Neural cell (in vitro differentiated cells): ENCODE data around the gene LRIT1. TPM values are rescaled to one million over a fixed set of nuclear protein-coding genes. Genes with fewer than 3 reads are reported as not detected.

Source experiments
- H2AFZ ChIP-seq: fragments of 200-600, 300-800 bp; sonication (generic), shearing (Covaris generic); 2 replicates; pipeline ENCODE4 v1.6.0; 2014; ENCODE audit warnings: low read depth, mild to moderate bottlenecking, antibody characterized with exemption, low read length, moderate library complexity
- H3F3A ChIP-seq: fragments of 200-600 bp; shearing (Covaris generic); 2 replicates; pipeline ENCODE4 v1.6.1; 2016; ENCODE audit warnings: mild to moderate bottlenecking, moderate library complexity, mixed read lengths, antibody characterized with exemption, low read length; ENCODE audit not compliant: insufficient read depth, poor library complexity, severe bottlenecking
- H3K27ac ChIP-seq: fragments of 200-600, 300-800 bp; sonication (generic), shearing (Covaris generic); 2 replicates; pipeline ENCODE4 v1.5.1; 2014; ENCODE audit warnings: mild to moderate bottlenecking, low read length, moderate library complexity
- H3K27me3 ChIP-seq: fragments of 300-800, 200-600 bp; sonication (generic), shearing (Covaris generic); 2 replicates; pipeline ENCODE4 v1.6.0; 2014; ENCODE audit warnings: mild to moderate bottlenecking, low read depth, low read length, moderate library complexity; ENCODE audit not compliant: insufficient read depth
- H3K36me3 ChIP-seq: fragments of 300-800, 200-600 bp; sonication (generic), shearing (Covaris generic); 2 replicates; pipeline ENCODE4 v1.5.1; 2014; ENCODE audit warnings: mild to moderate bottlenecking, antibody characterized with exemption, low read length, moderate library complexity; ENCODE audit not compliant: insufficient read depth
- H3K4me2 ChIP-seq: fragments of 300-800, 200-600 bp; sonication (generic), shearing (Covaris generic); 2 replicates; pipeline ENCODE4 v1.6.0; 2014; ENCODE audit warnings: mild to moderate bottlenecking, low read length
- H3K4me3 ChIP-seq: fragments of 300-800, 200-600 bp; sonication (generic), shearing (Covaris generic); 2 replicates; pipeline ENCODE4 v1.5.1; 2014; ENCODE audit warnings: mild to moderate bottlenecking, low read length, moderate library complexity
- H3K79me2 ChIP-seq: fragments of 200-600 bp; shearing (Covaris generic); replicated peaks from 2 replicates; pipeline ENCODE4 v1.6.0; 2014; ENCODE audit warnings: mild to moderate bottlenecking, low read length, moderate library complexity; ENCODE audit not compliant: insufficient read depth
- H3K9ac ChIP-seq: fragments of 300-800, 200-600 bp; sonication (generic), shearing (Covaris generic); 2 replicates; pipeline ENCODE4 v1.6.1; 2016; ENCODE audit warnings: mild to moderate bottlenecking, low read length, mixed read lengths
- H3K9me2 ChIP-seq: fragments of 200-600 bp; shearing (Covaris generic); 2 replicates; pipeline ENCODE4 v1.6.1; 2016; ENCODE audit warnings: mild to moderate bottlenecking, low read length, mixed read lengths; ENCODE audit not compliant: insufficient read depth
- H3K9me3 ChIP-seq: fragments of 200-600, 300-800 bp; sonication (generic), shearing (Covaris generic); 2 replicates; pipeline ENCODE4 v1.6.1; 2016; ENCODE audit warnings: mild to moderate bottlenecking, mixed run types, low read length, moderate library complexity, mixed read lengths
- H4K20me1 ChIP-seq: fragments of 200-600 bp; shearing (Covaris generic); 2 replicates; pipeline ENCODE4 v1.6.1; 2016; ENCODE audit warnings: mild to moderate bottlenecking, mixed run types; ENCODE audit not compliant: insufficient read depth
- EP300 ChIP-seq: fragments of 450-650 bp; conservative IDR thresholded peaks from 2 replicates; pipeline ENCODE4 v1.6.1; 2014; ENCODE audit warnings: antibody characterized with exemption, mild to moderate bottlenecking, moderate library complexity; ENCODE audit not compliant: poor library complexity, severe bottlenecking
- EZH2 ChIP-seq: fragments of 200-600, 300-800 bp; shearing (Covaris generic), sonication (generic); IDR thresholded peaks from 2 replicates; pipeline ENCODE4 v1.6.1; 2014; ENCODE audit warnings: antibody characterized with exemption, low read length, borderline replicate concordance, mild to moderate bottlenecking; ENCODE audit not compliant: insufficient read depth, poor library complexity, severe bottlenecking
- MXI1 ChIP-seq: fragments of 450-650 bp; conservative IDR thresholded peaks from 2 replicates; pipeline ENCODE4 v1.6.1; 2014; ENCODE audit warnings: antibody characterized with exemption, mild to moderate bottlenecking; ENCODE audit not compliant: poor library complexity, severe bottlenecking
- POLR2AphosphoS5 ChIP-seq: IDR thresholded peaks from 2 replicates; pipeline ENCODE4 v1.6.1; 2012
- RAD21 ChIP-seq: fragments of 450-650 bp; conservative IDR thresholded peaks from 2 replicates; pipeline ENCODE4 v1.6.1; 2014; ENCODE audit warnings: antibody characterized with exemption, mild to moderate bottlenecking, moderate library complexity
- SMC3 ChIP-seq: fragments of 450-650 bp; conservative IDR thresholded peaks from 2 replicates; pipeline ENCODE4 v1.6.1; 2014; ENCODE audit warnings: antibody characterized with exemption, mild to moderate bottlenecking, moderate library complexity; ENCODE audit not compliant: poor library complexity
- TAF1 ChIP-seq: IDR thresholded peaks from 2 replicates; pipeline ENCODE4 v1.6.1; 2012; ENCODE audit warnings: low read depth
- polyA plus RNA-seq: library from polyadenylated mRNA; depleted of rRNA; stranded (reverse); fragments of >200 nt; gene quantifications from 2 replicates; pipeline ENCODE4 v1.2.3, GENCODE V29; 2014
- TF ChIP-seq, protein P1 (sequence below): fragments of 450-650 bp; IDR thresholded peaks from 2 replicates; pipeline ENCODE4 v1.5.1; 2014; ENCODE audit warnings: antibody characterized with exemption, mild to moderate bottlenecking, moderate library complexity; ENCODE audit not compliant: poor library complexity, severe bottlenecking
- TF ChIP-seq, protein P2 (sequence below): IDR thresholded peaks from 2 replicates; pipeline ENCODE4 v1.6.1; 2012; ENCODE audit warnings: borderline replicate concordance

LRIT1 gene
- polyA plus RNA-seq, 1 donor from 2014 or later = not detected

- no peak overlapping the region for H3K4me3 ChIP-seq
- no peaks in the 10 kb centered on the region for H3K9me3 ChIP-seq
- no peak overlapping the region for H3K27ac ChIP-seq
- H3K4me2 ChIP-seq = no peak overlapping the region
- no peaks in the 10 kb centered on the region for H3K27me3 ChIP-seq
- no peaks in the 10 kb centered on the region for H3K79me2 ChIP-seq
- no peaks in the 10 kb centered on the region for H4K20me1 ChIP-seq
- TF ChIP-seq EP300 = no peak
- TF ChIP-seq, protein P1, sequence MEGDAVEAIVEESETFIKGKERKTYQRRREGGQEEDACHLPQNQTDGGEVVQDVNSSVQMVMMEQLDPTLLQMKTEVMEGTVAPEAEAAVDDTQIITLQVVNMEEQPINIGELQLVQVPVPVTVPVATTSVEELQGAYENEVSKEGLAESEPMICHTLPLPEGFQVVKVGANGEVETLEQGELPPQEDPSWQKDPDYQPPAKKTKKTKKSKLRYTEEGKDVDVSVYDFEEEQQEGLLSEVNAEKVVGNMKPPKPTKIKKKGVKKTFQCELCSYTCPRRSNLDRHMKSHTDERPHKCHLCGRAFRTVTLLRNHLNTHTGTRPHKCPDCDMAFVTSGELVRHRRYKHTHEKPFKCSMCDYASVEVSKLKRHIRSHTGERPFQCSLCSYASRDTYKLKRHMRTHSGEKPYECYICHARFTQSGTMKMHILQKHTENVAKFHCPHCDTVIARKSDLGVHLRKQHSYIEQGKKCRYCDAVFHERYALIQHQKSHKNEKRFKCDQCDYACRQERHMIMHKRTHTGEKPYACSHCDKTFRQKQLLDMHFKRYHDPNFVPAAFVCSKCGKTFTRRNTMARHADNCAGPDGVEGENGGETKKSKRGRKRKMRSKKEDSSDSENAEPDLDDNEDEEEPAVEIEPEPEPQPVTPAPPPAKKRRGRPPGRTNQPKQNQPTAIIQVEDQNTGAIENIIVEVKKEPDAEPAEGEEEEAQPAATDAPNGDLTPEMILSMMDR = no peak
- no peak for TF ChIP-seq SMC3
- TF ChIP-seq EZH2 = no peak
- no peak for TF ChIP-seq MXI1
- TF ChIP-seq POLR2AphosphoS5 = no peak
- no peak for TF ChIP-seq TAF1
- TF ChIP-seq, protein P2, sequence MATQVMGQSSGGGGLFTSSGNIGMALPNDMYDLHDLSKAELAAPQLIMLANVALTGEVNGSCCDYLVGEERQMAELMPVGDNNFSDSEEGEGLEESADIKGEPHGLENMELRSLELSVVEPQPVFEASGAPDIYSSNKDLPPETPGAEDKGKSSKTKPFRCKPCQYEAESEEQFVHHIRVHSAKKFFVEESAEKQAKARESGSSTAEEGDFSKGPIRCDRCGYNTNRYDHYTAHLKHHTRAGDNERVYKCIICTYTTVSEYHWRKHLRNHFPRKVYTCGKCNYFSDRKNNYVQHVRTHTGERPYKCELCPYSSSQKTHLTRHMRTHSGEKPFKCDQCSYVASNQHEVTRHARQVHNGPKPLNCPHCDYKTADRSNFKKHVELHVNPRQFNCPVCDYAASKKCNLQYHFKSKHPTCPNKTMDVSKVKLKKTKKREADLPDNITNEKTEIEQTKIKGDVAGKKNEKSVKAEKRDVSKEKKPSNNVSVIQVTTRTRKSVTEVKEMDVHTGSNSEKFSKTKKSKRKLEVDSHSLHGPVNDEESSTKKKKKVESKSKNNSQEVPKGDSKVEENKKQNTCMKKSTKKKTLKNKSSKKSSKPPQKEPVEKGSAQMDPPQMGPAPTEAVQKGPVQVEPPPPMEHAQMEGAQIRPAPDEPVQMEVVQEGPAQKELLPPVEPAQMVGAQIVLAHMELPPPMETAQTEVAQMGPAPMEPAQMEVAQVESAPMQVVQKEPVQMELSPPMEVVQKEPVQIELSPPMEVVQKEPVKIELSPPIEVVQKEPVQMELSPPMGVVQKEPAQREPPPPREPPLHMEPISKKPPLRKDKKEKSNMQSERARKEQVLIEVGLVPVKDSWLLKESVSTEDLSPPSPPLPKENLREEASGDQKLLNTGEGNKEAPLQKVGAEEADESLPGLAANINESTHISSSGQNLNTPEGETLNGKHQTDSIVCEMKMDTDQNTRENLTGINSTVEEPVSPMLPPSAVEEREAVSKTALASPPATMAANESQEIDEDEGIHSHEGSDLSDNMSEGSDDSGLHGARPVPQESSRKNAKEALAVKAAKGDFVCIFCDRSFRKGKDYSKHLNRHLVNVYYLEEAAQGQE = no peak
- no peak for TF ChIP-seq RAD21
- no peak overlapping the region for H2AFZ ChIP-seq
- H3K9ac ChIP-seq = no peak overlapping the region
- no peaks in the 10 kb centered on the region for H3K9me2 ChIP-seq
- no peaks in the 10 kb centered on the region for H3F3A ChIP-seq
- H3K36me3 ChIP-seq = no peaks in the 10 kb centered on the region
Measured at GRCh38 chr10:84181631-84182030, 59.7 kb downstream of the LRIT1 start.

Other genes with a start within 250 kb of the LRIT1 start
- 280 and 306 TPM in 2 replicates for gene GHITM, start 102.0 kb downstream of the LRIT1 start, polyA plus RNA-seq
- not detected in 2 replicates for gene GPR15LG, start 67.7 kb downstream of the LRIT1 start, polyA plus RNA-seq
- 1.9 and 3.3 TPM in 2 replicates for gene CDHR1, start 47.0 kb downstream of the LRIT1 start, polyA plus RNA-seq
- gene LRIT2, start 16.0 kb downstream of the LRIT1 start, polyA plus RNA-seq = not detected in 2 replicates
- gene RGR, start 3.5 kb upstream of the LRIT1 start, polyA plus RNA-seq = not detected in 2 replicates
- 35.1 and 38.3 TPM in 2 replicates for gene CCSER2, start 87.0 kb upstream of the LRIT1 start, polyA plus RNA-seq